ENCODE data around the gene RNF14. TPM values are rescaled to one million over a fixed set of nuclear protein-coding genes. Genes with fewer than 3 reads are reported as not detected.

The RNF14 gene
- total RNA-seq, 1 experiment from 2014 or later = 37.5 TPM

DNA sequence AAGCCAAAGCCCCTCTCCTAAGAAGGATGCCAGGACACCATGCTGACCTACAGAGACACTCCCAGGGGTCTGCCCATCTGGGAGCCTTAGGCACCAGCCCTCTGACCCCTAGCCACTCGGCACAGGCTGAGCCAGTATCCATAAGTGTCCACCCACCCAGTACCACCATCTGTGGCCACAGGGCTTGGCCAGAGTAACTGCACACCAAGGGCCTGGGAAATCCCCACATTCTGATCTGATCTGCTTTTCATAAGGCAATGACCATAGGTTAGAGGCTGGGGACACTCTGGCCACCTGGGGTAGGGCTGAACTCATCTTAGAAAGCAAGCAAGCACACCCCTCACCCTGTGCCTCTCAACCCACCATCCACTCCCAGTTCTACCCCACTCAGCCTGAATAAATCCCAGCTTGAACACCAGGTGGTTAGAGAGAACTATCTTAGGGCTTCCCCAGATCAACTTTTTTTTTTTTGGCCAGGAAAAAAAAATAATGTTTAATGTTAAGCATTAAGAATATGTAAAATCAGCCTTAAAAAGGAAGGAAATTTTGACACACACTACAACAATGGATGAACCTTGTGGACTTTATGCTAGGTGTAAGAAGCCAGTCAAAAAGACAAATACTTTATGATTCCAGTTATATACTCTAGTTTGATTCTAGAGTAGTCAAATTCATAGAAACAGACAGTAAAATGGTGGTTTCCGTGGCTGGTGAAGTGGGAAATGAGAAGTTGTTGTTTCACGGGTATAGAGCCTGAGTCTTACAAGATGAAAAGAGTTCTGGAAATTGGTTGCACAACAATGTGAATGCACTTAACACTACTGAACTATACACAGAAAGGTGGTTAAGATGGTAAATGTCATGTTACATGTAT, 37.7 kb downstream of the RNF14 start:
- TF ChIP-seq ZNF274 (IDR thresholded peaks at IDR 0.05; ENCODE audit: low read depth, low read length) (no peak), FOSL1 (IDR thresholded peaks at IDR 0.05; ENCODE audit: low read depth) (no peak), EZH2 (IDR thresholded peaks at IDR 0.05) (no peak), ATF3 (IDR thresholded peaks at IDR 0.05) (no peak), REST (IDR thresholded peaks at IDR 0.05; ENCODE audit: low read depth) (no peak)
- TF ChIP-seq, protein P1, sequence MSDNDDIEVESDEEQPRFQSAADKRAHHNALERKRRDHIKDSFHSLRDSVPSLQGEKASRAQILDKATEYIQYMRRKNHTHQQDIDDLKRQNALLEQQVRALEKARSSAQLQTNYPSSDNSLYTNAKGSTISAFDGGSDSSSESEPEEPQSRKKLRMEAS (IDR thresholded peaks at IDR 0.05) = no peak
- TF ChIP-seq, protein P2, sequence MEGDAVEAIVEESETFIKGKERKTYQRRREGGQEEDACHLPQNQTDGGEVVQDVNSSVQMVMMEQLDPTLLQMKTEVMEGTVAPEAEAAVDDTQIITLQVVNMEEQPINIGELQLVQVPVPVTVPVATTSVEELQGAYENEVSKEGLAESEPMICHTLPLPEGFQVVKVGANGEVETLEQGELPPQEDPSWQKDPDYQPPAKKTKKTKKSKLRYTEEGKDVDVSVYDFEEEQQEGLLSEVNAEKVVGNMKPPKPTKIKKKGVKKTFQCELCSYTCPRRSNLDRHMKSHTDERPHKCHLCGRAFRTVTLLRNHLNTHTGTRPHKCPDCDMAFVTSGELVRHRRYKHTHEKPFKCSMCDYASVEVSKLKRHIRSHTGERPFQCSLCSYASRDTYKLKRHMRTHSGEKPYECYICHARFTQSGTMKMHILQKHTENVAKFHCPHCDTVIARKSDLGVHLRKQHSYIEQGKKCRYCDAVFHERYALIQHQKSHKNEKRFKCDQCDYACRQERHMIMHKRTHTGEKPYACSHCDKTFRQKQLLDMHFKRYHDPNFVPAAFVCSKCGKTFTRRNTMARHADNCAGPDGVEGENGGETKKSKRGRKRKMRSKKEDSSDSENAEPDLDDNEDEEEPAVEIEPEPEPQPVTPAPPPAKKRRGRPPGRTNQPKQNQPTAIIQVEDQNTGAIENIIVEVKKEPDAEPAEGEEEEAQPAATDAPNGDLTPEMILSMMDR (IDR thresholded peaks at IDR 0.05 in 2 of 3, conservative IDR thresholded peaks at IDR 0.05 in 1 of 3; ENCODE audit: borderline replicate concordance in 1 of 3, insufficient read depth in 1 of 3, low read depth in 2 of 3, low read length in 2 of 3) = no peak
- H3K79me2 ChIP-seq (ENCODE audit: insufficient read depth, low read length) = peaks cover 1% of the 10 kb centered on the region; the same call in 1 of the 2 replicates
- ChIA-PET RAD21 (ENCODE audit: low non-redundant PET in 1 of 2, low total read pairs in 2 of 2, uncharacterized antibody in 2 of 2, unreplicated experiment in 2 of 2) (no interaction called here), POLR2A (no interaction called here), CTCF (no interaction called here)
- no peaks in the 10 kb centered on the region for H3K27me3 ChIP-seq (ENCODE audit: insufficient read depth, low read length)
- H3K4me3 ChIP-seq (replicated peaks in 1 of 2; ENCODE audit: low read depth in 1 of 2, low read length in 2 of 2) = no peak overlapping the region
- H4K20me1 ChIP-seq (ENCODE audit: insufficient read depth) = no peaks in the 10 kb centered on the region
- intact Hi-C loops (cut with micrococcal nuclease) = no loop called here
- no TSS peak for BruUV-seq (replicated peaks)
- no peaks in the 10 kb centered on the region for H3K9me3 ChIP-seq (ENCODE audit: control insufficient read depth in 1 of 2, insufficient read depth in 1 of 2, low read depth in 1 of 2, low read length in 2 of 2)
- DNase-seq (ENCODE audit: low read depth, low spot score) (no peak), ATAC-seq (no peak)
- H3K27ac ChIP-seq (ENCODE audit: low read depth, low read length) = no peak overlapping the region
- no peak overlapping the region for H3K4me2 ChIP-seq (ENCODE audit: low read length)
- no peaks in the 10 kb centered on the region for H3K4me1 ChIP-seq (ENCODE audit: control insufficient read depth in 1 of 2, insufficient read depth in 2 of 2, low read length in 2 of 2)
- H3K36me3 ChIP-seq (ENCODE audit: control insufficient read depth in 1 of 2, insufficient read depth in 2 of 2, low read length in 2 of 2) = peaks cover 11 to 51% of the 10 kb centered on the region in 2 experiments
- H2AFZ ChIP-seq (ENCODE audit: low read depth, low read length, poor library complexity, severe bottlenecking) = no peak overlapping the region
- H3K9ac ChIP-seq (ENCODE audit: low read length) = no peak overlapping the region
- no peaks in the 10 kb centered on the region for H3K9me2 ChIP-seq (ENCODE audit: insufficient read depth)

Data from HCT116 (cell line).